ENCODE measurements around the gene MS4A14. TPM values are rescaled to one million over a fixed set of nuclear protein-coding genes. Genes with fewer than 3 reads are reported as not detected.
A peak's percentile ranks its signal among the peaks of the same experiment; 100 is the strongest.

MS4A14 gene
- total RNA-seq (not detected), total RNA-seq (0 to 1.1 (median 0) reads per million in 172 experiments)
- 1.7 TPM for polyA plus RNA-seq (2013, experiment 1 of 2)
- polyA plus RNA-seq (2013, experiment 2 of 2), result 1.5 TPM

GRCh38 chr11:60396382-60396781 lies at the start of gene MS4A14:
MS4A14 (plus strand) TSS chr11:60396459; CDS start chr11:60396579, 120 bp downstream.
- H3K27me3 Mint-ChIP-seq, result no peaks in the 10 kb centered on the region
- Histone ChIP-seq H3K36me3 (ENCODE audit: insufficient read depth, low read length) (no peaks in the 10 kb centered on the region), H3K27me3 (ENCODE audit: control insufficient read depth in 1 of 2, insufficient read depth in 2 of 2, low read length in 2 of 2) (peaks cover 0 to 6% of the 10 kb centered on the region in 2 experiments), H3K4me1 (ENCODE audit: insufficient read depth, low read length) (no peaks in the 10 kb centered on the region), H3K4me3 (ENCODE audit: low read length) (no peak within 1 kb of the TSS), H3K9me3 (ENCODE audit: control insufficient read depth in 1 of 2, insufficient read depth in 1 of 2, low read length in 2 of 2) (no peaks in the 10 kb centered on the region), H3K27ac (ENCODE audit: low read depth in 1 of 2, low read length in 2 of 2) (no peak within 1 kb of the TSS)
- no peaks in the 10 kb centered on the region for H3K36me3 Mint-ChIP-seq (ENCODE audit: low read depth)
- no peak for TF ChIP-seq CTCF (IDR thresholded peaks at IDR 0.05)
- H3K27ac Mint-ChIP-seq, result no peak within 1 kb of the TSS
- ChIA-PET CTCF (no interaction called here), POLR2A (no interaction called here)
- intact Hi-C loops (cut with DNase I, micrococcal nuclease), result no loop called here
- H3K4me3 Mint-ChIP-seq, result no peak within 1 kb of the TSS
- ATAC-seq (ENCODE audit: poor library complexity) (no peak), DNase-seq (peak in 1 of 14 experiments; percentile 22)
- no peaks in the 10 kb centered on the region for H3K4me1 Mint-ChIP-seq (ENCODE audit: low read depth)
- H3K9me3 Mint-ChIP-seq, result no peaks in the 10 kb centered on the region

- no peak overlapping the region for H3K4me3 Mint-ChIP-seq
- CTCF ChIA-PET, result no interaction called here
- POLR2A ChIA-PET, result no interaction called here
Measured at GRCh38 chr11:60347084-60347797, 49.0 kb upstream of the MS4A14 start.

GRCh38 chr11:60348116-60348515 lies 48.1 kb upstream of the MS4A14 start:
- Histone ChIP-seq H3K27me3 (ENCODE audit: control insufficient read depth in 1 of 2, insufficient read depth in 2 of 2, low read length in 2 of 2) (peaks cover 4 to 10% of the 10 kb centered on the region in 2 experiments), H3K4me3 (ENCODE audit: low read length) (no peak overlapping the region), H3K36me3 (ENCODE audit: insufficient read depth, low read length) (no peaks in the 10 kb centered on the region), H3K9me3 (ENCODE audit: control insufficient read depth in 1 of 2, insufficient read depth in 1 of 2, low read length in 2 of 2) (no peaks in the 10 kb centered on the region), H3K27ac (ENCODE audit: low read depth in 1 of 2, low read length in 2 of 2) (no peak overlapping the region), H3K4me1 (ENCODE audit: insufficient read depth, low read length) (no peaks in the 10 kb centered on the region)
- H3K4me3 Mint-ChIP-seq, result no peak overlapping the region
- POLR2A ChIA-PET, result no interaction called here
- no peaks in the 10 kb centered on the region for H3K4me1 Mint-ChIP-seq (ENCODE audit: low read depth)
- no peak for TF ChIP-seq CTCF (IDR thresholded peaks at IDR 0.05)
- DNase-seq, result no peak
- no peak for ATAC-seq (ENCODE audit: poor library complexity)
- H3K36me3 Mint-ChIP-seq (ENCODE audit: low read depth), result no peaks in the 10 kb centered on the region
- peaks cover 26% of the 10 kb centered on the region for H3K27me3 Mint-ChIP-seq
- no peaks in the 10 kb centered on the region for H3K9me3 Mint-ChIP-seq
- no peak overlapping the region for H3K27ac Mint-ChIP-seq
- CTCF ChIA-PET, result no interaction called here
- intact Hi-C loops (cut with DNase I, micrococcal nuclease), result no loop called here

More at GRCh38 chr11:60347084-60347797, 49.0 kb upstream of the MS4A14 start:
- no peak overlapping the region for H3K27ac Mint-ChIP-seq
- H3K9me3 Mint-ChIP-seq, result no peaks in the 10 kb centered on the region
- no peaks in the 10 kb centered on the region for H3K36me3 Mint-ChIP-seq (ENCODE audit: low read depth)
- Histone ChIP-seq H3K27ac (ENCODE audit: low read depth in 1 of 2, low read length in 2 of 2) (no peak overlapping the region), H3K4me3 (ENCODE audit: low read length) (no peak overlapping the region), H3K9me3 (ENCODE audit: control insufficient read depth in 1 of 2, insufficient read depth in 1 of 2, low read length in 2 of 2) (no peaks in the 10 kb centered on the region), H3K27me3 (ENCODE audit: control insufficient read depth in 1 of 2, insufficient read depth in 2 of 2, low read length in 2 of 2) (peaks cover 6 to 18% of the 10 kb centered on the region in 2 experiments), H3K36me3 (ENCODE audit: insufficient read depth, low read length) (no peaks in the 10 kb centered on the region), H3K4me1 (ENCODE audit: insufficient read depth, low read length) (no peaks in the 10 kb centered on the region)
- TF ChIP-seq CTCF (IDR thresholded peaks at IDR 0.05), result no peak
- ATAC-seq (ENCODE audit: poor library complexity), result no peak
- H3K27me3 Mint-ChIP-seq, result peaks cover 25% of the 10 kb centered on the region
- H3K4me1 Mint-ChIP-seq (ENCODE audit: low read depth), result no peaks in the 10 kb centered on the region
- intact Hi-C loops (cut with DNase I, micrococcal nuclease), result no loop called here
- no peak for DNase-seq
